NCI-H2107 treated with DMSO at 0.1 percent for 48 hours (cell line): ENCODE measurements around the gene SEC23A.
A peak's percentile ranks its signal among the peaks of the same experiment; 100 is the strongest.
"Not testable (repeated sequence)": the region's sequence is repeated elsewhere in the genome, so short reads cannot be mapped to it uniquely, and the experiment has no call there.

Source experiments
- DNase-seq: peaks from one replicate; lab custom pipeline; 2025; ENCODE audit not compliant: unreplicated experiment; lab: John Stamatoyannopoulos, UW

Gene SEC23A

DNA sequence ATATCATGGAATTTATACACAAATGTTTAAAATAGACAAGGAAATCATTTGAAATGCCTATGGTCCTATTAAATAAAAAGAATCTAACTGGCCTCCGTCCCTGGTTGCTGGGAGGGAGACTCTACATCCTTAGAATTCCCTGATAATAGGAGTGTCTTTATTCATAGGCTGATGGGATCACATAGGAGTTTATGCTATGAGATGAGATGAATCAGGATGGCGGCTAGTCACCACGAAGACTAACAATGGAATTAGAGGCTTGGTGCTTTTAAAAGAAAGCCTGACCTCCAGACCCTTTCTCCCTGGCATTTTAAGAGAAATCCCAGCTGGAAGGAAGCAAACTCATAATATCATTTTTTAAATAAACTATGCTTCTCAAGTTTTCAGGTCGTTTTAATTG lies 69.7 kb downstream of the SEC23A start:
- no peak for DNase-seq

DNA sequence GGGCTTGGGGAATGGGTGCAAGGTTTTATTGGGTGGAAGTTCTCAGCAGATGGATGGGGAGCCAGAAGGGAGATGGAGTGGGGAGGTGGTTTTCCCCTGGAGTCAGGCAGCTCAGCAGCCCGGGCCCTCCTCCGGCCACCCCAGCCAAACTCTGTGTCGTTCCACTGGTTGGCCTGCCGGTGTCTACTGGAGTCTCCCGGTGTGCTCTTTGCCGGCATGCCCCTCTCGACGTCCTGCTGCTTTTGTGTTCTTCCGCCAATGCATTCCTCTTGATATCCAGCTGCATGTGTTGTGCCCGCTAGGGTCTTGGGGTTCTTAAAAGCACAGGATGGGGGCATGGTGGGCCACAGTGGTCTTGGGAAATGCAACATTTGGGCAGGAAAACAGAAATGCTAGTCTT lies 72.8 kb downstream of the SEC23A start:
- no peak for DNase-seq

DNA sequence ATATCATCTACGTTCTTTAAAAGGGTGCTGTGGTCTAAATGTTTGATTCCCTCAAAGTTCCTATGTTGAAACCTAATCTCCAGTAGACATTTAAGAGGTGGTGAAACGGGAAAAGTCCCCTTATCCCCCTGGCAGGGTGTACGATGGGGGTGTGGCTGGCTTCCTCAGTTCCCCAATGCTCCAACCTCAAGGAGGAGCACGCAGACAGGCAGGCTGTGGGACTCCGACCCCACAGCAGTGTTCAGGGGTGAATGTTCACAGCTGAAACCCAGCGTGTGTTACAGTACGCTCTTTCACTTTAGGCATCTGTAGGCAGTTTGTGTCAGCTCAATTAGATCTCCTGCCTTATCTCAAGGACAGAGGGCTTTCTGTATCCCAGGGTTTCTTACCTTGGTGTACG lies 73.2 kb downstream of the SEC23A start:
- DNase-seq = no peak

DNA sequence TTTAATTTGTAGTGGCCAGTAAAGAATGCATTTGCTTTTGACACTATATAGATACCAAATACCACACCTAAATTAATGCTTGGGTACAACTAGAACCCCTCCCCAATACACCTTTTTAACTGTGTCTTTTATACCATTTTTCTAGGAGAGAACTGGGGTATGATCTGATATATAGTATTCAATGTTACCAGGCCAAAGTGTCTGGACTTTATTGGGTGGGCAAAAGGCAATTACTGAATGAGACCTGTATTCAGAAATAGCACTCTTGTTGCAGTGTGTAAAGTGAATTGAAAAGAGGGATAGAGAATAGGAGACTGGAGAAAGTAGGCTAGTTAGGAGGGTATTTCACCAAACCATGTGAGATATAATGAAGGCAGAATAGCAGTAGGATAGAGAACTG lies 74.4 kb downstream of the SEC23A start:
- no peak for DNase-seq

DNA sequence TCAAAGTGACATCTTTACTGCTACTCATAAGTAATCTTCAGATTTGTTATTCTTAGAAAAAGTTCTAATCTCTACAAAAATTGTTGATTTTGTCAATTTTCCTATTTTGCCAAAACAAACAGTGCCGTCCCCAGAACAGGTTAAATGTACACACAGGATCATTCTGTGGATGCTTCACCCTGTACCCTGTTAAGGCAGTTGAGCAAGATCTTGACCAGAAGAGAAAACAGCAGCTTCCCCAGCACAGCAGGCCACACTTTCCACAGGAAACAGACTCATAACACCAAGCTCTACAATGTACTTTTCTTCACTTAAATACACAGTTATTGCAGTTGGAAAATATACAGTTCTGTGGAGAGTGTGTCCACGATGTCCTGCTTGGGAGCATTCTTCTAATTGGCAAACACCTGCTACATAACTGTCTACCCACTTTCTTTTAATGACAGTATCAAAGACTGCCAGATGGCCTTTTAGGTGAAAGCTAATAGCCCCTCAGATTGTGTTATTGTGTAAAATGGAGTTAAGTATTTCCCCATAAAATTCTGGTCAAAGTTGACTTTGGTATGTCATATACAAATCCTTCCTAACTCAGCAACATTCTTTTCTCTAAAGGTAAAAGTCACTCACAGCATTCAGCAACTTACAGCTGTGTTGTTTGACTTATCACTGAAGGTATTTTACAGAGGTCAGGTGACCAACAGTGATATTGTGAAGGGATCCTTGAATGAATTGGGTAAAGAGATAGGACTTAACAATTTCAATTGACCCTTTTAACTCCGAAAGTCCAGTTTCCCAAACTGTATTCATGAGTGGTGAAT lies 77.0 kb downstream of the SEC23A start:
- no peak for DNase-seq

DNA sequence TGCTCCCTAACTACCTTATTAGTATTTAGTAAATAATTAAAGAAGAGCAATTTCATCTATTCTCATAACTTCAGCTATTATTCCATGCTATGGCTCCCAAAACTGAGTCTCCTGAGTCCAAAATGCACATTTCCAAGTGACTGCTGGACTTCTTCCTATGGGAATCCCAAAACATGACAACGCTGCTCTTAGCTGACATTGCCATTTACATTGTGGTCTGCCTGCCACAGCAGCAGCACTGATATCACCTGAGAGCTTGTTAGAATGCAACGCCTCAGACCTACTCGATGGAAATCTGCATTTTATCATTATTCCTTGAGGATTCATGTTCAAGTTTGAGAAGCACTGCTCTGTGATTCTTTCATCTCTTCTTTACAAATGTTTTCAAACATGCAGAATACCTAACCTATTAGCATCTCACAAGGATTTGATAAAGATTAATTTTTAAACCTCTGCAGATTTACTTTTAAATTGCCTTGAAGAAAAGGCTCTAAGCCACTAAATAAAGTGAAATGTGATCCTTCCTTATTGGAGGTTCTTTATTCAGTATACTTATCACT lies 77.7 kb downstream of the SEC23A start:
- DNase-seq = no peak

DNA sequence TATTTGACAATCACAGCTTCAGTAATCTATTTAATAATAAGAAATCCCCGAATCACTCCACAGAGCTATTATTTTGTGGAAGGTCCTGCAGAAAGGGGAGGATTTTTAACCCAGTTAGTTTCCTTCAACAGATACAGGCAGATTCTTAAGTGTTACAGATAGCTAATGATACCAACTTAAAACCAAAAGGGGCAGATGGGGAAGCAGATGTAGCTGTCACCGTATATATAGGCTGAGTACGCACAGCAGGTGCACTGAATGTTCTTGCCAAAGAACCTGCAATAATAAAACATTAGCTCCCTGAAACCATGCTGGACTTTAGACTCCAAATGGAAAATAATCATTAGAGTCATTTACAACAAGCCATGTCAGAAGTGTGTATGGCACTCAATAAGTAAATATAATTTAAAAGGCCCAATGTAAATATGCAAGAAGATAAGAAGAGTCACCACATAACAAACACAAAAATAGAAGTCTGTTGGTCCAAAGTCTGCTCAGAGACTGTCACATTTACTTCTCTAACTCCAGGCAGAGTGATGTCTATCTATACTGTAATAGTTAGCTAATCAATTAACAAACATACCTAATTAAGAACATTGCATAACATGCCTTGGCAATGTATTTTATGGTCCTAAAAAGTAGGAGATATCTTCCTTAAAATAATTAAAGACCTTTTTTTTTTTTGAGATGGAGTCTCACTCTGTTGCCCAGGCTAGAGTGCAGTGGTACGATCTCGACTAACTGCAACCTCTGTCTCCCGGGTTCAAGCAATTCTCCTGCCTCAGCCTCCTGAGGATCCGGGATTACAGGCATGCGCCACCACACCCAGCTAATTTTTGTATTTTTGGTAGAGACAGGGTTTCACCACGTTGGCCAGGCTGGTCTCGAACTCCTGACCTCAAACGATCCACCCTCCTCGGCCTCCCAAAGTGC lies 78.8 kb downstream of the SEC23A start:
- DNase-seq = no peak

DNA sequence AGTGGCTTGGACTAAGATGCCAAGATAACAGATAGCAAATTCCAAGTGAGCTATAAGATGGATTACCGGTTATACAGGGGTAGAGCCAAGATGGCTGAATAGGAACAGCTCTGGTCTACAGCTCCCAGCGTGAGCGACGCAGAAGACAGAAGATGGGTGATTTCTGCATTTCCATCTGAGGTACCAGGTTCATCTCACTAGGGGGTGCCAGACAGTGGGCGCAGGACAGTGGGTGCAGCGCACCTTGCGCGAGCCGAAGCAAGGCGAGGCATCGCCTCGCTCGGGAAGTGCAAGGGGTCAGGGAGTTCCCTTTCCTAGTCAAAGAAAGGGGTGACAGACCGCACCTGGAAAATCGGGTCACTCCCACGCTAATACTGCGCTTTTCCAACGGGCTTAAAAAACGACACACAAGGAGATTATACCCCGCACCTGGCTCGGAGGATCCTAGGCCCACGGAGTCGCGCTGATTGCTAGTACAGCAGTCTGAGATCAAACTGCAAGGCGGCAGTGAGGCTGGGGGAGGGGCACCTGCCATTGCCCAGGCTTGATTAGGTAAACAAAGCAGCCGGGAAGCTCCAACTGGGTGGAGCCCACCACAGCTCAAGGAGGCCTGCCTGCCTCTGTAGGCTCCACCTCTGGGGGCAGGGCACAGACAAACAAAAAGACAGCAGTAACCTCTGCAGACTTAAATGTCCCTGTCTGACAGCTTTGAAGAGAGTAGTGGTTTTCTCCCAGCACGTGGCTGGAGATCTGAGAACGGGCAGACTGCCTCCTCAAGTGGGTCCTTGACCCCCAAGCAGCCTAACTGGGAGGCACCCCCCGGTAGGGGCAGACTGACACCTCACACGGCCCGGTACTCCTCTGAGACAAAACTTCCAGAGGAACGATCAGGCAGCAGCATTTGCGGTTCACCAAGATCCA lies 85.7 kb downstream of the SEC23A start:
- peak; percentile 50 for DNase-seq

DNA sequence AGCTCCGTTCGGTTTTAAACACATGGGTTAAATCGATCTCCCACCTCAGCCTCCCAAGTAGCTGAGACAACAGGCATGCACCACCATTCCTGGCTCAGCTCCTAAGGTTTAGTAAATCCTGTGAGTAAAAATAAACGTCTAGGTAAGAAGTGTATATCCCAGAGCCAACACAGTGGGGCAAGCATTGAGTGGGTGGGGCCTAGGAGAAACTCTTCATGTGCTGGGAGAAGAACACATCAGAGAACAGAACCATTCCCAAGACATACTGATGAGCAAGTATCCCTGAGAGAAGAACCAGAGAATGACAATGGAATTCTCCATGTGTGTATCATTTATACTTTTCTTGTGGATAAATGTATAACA lies 86.3 kb downstream of the SEC23A start:
- DNase-seq = no peak

DNA sequence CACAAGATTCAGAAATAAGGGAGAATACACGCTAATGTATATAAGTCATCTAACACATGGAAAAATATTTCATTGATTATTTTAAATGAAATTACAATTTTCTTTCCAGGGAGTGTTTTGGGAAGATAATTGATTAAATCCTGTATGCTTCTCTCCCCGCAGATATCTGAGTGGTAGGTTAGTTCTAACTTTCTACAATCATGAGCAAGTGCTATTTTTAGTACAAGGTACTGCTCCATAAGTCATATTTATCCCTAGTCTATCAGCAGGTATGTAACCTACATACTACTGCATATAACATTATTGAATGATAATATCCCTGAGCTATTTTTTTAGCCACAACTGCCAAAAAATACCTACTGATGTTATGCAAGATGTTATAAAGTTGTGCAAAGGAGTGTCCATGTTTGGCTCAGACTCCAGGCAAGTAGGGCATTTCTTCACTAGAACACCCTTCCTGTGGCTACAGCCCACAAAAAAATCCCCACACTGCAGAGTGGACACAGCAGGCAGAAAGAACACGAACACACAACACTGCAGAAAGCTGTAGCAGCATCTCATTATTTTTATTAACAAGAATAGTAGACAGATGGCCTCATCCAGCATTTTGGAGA lies 87.0 kb downstream of the SEC23A start:
- no peak for DNase-seq

DNA sequence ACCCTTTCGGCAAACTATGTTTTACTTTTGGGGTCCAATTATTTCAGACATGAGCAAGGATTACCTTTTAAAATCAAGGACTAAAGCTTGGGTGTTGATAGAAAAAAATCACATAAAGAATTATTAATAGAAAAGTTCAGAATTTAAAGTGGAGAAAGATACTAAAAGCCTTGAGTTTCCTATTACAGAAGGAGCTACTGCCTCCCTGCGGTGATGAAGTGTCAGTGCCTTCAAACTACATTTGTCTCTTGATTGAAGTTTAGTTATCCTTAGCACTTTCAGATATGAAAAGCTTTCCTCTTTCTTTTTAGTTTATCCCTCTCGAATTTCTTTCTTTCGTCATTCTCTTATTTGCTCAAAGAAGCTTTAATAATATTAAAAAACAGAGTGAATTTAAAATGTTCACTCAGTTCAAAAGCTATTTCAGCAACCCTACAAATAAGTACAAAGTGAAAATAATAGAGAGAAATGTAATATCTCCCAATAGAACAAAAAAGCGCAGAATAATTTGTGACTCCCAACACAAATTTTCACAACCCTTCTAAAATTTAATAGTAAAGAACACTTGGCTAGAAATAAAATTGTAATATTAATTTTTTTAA lies 87.6 kb downstream of the SEC23A start:
- peak; percentile 60 for DNase-seq

DNA sequence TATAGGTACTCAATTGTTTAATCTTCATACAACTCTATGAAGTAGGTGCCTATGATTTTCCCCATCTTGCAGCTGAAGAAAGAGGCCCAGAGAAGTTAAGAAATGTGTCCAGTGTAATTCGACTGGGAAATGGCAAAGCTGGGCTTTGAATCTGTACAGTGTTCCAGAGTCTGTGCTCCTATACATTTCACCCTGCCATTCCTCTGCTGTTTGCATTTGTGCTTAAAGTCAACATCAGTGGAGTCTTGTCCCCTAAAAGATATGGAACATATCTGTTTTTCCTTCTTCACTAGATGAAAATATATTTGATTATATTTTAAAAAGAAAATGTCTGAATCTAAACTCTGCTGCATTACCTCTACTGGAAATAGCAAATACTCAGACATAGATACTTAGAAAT lies 88.6 kb downstream of the SEC23A start:
- DNase-seq = no peak

DNA sequence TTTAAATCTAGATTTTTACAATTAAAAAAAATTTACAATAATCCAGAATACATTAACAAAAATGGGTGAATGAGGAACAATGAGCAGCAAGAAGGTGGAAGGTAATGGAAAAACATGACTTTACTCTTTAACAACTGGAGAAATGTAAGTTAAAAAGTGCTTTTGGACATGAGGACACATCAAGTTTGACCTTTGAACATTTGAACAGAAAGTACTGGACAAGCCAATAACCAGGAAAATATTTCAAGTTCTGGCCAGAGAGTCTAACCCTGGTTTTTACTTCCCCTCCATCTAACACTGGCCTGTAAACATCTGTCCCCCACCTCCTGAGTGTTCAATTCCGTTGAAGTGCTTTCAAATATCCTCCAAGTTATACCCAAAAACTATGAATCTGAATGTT lies 94.1 kb downstream of the SEC23A start:
- DNase-seq = not testable (repeated sequence)

DNA sequence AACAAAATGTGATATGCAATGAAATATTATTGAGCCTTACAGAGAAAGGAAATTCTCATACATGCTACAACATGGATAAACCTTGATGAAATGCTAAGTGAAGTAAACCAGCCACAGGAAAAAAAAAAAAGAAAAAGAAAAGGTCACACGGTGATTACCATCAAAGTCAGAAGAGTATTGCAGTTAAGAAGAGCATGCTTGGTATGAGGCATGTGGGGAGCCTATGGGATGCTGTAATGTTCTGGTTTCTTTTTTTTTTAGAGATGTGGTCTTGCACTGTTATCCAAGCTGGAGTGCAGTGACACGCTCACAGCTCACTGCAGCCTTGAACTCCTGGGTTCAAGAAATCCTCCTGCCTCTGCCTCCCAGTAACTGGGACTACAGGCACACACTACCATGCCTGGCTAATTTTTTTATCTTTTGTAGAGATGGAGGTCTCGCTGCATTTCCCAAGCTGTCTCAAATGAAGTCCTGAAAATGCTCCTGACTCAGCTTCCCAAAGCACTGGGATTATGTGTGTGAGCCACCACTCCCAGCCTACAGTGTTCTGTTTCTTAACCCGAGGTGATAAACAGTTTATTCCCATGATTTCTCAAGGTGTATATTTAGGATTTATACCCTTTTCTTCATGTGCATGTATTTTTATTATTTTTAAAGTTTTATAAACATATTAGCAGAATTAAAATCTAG lies 96.2 kb downstream of the SEC23A start:
- DNase-seq = no peak

DNA sequence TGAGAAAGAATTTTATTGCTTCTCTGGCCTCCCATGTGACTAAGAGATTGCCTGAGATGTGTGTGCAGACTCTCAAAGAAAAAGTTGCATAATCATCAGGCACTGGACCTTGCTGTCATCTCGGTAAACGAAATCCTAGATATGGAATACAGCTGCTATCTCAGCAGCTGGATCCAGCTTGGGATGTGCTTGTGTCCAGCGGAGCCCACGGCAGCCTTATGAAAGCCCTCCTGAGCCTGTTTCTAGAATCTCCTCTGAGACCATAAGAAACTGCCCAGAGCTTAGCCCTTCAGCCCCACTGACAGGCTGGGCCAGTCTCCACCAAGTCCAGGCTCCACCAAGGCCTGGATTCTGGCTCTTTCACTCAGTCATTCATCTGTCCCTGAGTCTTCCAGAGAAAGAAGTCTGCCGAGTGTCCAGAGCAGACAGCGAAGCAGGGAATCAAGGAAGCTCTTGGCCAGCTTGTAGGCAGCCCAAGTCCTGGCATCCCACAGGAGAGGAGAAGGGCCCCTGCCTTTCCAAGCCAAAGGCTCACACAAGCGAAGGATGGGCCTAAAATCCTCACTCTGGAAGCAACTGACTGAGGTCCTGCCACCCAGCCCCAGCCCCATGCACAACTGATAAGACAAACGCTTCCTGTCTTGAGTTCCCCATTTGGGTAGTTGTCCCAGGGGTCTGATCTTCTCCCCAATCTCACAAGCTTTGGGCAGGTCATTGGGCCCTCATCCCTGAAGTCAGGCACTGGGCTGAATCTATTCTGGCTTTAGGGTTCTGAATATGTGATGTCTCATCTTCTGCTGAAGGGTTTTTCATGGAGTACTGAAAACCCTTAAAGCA lies 97.8 kb downstream of the SEC23A start:
- no peak for DNase-seq

DNA sequence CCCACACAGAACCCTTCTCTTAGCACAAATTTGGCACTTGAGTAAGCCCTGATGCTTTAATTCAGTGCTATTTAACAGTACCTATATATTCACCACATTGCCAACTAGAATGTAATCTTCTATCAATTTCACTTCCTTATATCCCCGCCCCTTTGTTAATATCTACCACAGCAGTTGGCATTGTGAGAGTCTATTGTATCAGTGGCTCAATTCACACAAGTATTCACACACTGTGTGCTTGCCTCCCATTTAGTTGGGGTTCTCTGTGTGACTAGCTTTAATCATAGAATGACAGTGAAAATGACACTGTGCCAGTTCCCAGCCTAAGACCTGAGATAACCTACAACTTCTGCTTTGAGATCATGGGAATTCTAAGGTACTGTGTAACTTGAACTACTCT lies 103.1 kb downstream of the SEC23A start:
- DNase-seq = no peak

DNA sequence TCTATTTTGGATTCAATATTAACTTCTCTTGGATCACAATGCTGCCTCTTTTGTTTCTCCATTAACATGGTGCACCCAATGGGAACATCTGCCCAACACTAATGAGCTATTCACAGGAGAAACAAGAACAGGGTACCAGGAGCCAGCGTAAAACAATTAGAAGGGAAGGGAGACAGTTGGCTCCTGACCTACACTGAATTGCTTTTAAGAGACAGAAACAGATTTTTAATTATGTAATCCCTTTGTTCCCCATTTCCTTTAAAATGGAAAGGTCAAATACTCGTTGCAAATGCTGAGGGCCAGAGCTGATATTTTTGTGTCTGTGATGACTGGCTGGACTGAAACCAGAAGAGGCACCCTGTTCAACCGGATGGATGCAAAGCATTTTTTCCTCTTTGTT lies 108.3 kb downstream of the SEC23A start:
- no peak for DNase-seq

DNA sequence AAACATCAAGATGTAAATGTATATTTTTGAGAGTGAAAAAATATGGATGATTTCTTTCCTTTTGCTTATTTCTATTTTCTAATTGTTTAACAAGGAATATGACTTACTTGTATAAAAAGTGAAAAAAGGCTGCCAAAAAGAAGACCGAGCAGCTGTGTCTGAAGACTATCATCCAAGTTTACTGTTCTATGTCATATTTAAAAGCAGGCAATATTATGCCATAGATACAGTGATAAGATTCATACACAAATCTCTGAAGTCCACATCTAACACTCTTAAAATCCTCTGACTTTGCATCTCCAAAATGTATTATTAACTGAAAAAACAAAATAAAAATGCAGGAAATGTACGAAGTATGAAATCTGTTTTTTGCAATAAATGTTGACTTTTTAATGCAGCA lies 109.1 kb downstream of the SEC23A start:
- no peak for DNase-seq
